HG03378 (cell line): ENCODE data around the gene ZNF775.

Source experiments
- ATAC-seq: cut with Tn5 transposase; IDR thresholded peaks from one replicate; pipeline ENCODE4 v1.9.1; 2021; ENCODE audit warnings: mild to moderate bottlenecking, moderate library complexity; ENCODE audit not compliant: unreplicated experiment

Gene ZNF775

DNA sequence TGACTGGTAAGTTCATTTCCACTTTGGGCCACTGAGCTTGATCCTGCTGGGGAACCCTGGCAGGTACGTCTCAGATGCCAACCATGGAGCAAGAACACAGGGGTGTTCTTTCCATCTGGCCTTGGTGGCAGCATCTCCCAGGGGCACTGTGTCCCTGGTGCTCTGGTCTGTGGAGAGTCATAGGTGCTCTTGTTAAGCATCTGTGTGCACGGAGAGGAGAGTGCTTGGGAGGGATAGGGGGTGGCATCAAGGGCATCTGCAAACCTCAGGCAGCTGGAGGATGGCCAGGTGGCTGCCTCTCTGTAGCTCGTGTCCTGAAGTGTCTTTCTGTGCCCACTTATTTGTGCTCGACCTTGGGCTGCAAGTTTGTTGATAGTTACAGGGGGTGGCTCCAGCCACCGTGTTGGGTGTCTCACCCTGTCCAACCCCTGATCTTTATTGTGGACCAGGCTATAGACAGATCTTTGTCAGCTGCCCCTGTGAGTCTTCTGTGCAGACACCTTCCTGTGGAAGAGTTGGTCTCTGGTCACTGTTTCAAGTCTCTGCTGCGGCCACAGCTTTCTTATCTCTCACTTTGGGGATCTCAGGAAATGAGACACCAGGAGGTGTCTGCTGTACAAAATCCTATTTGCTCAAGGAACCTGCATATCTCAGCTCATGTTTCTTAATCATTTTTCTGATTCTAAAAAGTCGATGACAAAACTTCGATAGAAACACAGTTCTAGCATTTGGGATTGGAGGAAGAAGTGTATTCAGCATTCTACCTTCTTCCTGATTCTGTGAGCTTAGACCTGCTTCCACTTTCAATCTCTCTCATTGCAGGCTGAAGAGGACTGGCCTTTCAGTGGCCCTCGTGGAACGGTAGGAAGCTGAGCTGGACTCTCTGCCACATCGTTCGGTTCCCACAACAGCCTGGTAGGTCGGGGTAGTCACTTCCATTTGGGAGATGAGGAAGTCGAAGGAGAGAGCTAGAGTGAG lies 54.1 kb downstream of the ZNF775 start:
- ATAC-seq: peak; percentile 32

DNA sequence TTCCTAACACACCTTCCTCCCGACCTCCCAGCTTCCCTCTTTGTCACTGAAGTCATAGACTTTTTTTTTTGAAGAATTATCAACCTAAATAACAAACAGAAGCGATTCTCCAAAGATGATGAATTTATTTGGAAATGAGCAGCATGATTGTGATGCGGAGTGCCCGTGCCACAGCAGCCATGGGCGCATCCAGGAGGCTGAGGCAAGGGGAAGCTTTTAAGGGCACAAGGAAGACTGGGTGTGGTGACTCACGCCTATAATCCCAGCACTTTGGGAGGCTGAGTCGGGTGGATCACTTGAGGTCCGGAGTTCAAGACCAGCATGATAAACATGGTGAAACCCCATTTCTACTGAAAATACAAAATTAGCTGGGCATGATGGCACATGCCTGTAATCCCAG lies 55.1 kb downstream of the ZNF775 start:
- no peak for ATAC-seq

DNA sequence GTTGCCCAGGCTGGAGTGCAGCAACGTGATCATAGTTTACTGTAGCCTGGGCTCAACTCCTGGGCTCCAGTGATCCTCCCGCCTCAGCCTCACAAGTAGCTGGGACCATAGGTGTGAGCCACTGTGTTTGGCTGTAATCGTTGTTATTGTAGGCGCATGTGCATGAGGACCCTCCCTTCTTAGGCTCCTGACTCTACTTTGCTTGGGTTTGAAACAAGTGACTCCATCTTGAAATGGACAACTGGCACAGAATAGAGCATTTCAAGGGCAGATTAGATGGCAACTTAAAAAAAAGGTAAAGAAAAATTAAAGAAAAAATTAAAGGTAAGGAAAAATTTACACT lies 55.9 kb downstream of the ZNF775 start:
- no peak for ATAC-seq

DNA sequence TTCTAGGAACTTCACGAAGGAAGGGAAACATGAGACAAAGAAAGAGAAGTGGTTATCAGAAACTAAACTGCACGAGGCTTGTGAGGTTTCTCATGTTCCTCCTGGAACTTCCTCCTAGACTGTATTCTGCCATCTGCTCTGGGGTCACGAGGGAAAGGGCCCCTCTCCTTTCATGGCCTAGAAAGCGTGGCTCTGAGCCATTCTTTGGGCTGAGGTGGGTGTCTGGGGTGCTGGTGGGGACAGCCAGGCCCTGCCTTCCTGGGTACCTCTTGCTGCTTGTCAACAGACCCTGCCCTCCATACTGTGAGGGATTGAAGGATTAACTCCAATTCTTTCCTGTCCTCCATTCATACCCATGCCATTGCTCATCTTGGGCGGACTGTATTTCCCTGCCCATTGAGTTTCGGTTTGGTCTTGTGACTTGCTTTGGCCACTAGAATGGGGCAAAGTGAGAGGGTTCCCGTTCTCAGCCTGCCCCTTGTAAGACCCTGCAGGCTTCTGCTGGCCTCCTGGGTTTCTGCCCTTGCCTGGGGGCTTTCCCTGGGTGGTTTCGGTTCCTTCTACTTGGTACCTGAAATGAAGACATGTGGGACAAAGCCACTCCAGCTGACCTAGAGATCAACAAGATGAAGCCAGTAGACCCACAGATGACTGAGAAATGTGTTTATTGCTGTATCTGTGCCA lies 56.4 kb downstream of the ZNF775 start:
- peak; percentile 90 for ATAC-seq

DNA sequence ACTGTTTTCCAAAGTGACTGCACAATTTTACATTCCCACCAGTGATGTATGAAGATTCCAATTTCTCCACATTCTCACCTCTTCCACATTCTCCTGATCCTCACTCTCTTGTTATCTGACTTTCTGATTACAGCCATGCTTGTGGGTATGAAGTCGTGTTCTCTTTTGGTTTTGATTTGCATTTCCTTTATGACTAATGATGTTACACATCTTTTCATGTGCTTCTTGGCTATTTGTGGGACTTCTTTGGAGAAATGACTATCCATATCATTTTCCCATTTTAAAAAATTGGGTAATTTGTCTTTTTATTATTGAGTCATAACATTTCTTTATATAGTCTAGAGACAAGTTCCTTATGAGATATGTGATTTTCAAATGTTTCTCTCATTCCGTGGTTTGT lies 60.8 kb downstream of the ZNF775 start:
- ATAC-seq: no peak

DNA sequence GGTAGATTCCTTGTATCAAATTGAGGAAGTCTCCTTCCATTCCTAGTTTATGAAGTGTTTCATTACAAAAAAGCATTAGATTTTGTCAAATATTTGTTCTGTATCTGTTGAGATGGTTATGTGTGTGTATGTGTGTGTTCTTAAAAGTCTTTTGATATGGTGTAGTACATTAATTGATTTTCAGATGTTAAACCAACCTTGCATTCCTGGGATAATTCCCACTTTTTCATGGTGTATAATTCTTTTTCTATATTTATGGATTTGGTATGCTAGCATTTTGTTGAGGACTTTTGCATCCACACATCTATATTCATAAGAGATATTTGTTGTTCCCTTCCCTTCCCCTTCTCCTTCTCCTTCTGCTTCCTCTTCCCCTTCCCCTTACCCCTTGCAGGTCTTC lies 62.4 kb downstream of the ZNF775 start:
- no peak for ATAC-seq

DNA sequence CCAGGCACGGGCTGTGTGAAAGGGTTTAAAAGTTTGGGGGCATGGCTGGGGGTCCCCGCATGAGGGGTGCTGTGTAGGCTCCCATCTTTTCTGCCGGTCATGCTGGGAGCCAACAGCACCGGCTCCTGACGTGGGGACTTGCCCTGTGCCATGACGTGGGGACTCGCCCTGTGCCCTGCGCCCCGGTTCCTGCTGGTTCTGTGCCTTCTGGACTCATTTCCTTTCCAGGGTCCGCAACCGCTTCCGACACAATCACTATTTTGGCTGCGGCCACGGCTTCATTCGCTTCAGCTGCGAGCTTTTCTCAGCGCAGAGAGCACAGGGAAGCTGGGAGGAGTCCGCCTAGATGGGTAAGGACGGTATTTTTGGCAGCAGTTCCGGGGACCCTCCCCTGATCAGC lies 63.7 kb downstream of the ZNF775 start:
- no peak for ATAC-seq

DNA sequence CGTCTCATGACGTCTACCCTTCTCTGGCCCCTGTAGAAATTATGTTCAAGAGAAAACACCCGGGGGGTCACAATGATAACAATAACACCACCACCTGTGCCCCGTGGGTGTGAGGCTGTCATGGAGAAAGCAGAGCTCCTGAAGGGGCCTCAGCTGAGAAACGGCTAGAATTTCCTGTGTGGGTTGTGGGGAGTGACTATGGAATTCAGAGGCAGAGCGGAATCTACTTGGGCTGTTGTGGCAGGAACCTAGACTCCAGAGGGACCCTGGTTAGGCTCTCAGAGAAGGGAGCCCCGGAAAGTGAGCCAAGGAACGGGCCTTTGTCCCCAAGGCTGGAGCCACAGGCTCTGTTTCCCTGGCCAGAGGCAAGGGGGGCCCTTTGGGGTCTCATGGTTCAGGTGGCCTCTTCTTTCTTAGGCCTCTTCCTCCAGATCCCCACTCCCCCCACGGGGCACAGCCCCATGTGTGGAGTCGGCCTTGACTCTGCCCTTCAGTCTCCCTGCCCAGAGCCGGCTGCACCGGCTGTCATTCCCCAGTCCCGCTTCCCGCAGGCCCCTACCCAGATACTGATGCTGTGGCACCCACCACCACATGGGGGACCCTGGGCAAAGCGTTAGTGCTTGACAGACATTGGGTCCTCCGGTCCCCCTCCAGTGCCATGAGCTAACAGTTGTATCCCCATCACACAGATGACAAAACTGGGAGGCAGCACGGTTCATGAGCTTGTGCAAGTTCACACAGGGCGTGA lies 64.8 kb downstream of the ZNF775 start:
- no peak for ATAC-seq

DNA sequence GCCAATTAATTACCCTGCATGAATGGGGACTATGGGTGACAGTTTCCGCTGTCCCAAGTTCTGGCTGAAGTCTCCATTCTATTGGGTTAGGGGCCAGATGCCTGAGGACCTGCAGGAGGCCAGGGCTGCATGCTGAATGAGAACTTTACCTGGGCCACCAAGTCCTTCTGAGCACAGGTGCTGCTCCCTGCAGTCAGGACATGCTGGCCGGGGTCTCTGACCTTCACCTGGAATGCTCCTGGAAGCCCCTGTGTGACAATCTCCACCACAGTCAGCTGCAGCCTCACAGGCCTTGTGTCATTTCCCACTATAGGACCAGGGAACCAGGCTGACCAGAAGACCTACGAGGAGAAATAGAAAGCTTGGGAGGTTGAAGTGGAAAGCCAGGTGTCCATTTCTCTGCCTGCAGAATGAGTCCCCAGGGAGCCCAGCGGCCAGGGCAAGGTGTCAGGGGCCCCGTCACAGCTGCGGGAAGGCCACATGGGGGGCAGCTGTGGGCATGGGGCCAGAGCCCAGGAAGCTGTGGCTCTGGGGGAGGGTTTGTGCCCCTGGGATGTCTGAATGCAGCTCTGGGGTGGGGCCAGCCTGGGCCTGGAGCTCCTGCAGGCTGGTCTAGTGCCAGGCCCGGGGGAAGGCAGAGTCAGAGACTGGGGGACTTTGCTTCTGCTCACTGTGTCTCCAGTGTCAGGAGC lies 65.7 kb downstream of the ZNF775 start:
- ATAC-seq: no peak

DNA sequence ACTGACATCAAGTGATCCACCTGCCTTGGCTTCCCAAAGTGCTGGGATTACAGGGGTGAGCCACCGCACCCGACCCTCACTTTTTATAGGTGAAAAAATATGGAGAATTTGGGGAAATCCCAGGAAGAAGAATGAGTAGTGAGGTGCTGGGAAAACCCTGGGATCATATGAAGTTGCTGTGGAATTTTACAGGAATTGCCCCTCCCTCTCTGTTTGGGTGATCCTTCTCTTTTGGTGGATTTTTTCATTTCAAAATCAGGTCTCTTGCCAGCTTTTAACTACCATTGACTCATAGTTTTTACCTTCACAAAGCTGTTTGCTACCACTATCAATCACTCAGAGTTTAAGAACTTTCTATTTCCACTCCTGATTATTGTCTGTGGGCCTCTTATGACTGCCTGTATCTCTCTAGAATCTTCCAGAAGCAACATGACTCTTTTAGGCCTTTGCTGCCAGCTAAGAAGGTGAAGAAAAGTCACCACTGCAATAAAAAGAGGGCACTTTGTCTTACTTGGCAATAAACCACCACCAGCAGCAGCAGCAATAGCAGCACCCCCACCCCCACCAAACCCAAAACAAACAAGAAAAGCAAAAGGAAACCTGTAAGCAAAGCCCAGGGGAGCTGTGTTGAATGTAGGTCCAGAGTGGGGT lies 67.3 kb downstream of the ZNF775 start:
- ATAC-seq: no peak
